Measurements from ENCODE around the gene ANTXR1.

GRCh38 chr2:69123182-69123581 lies 110.2 kb downstream of the ANTXR1 start:
- TF ChIP-seq CTCF (IDR thresholded peaks at IDR 0.05) (no peak), EP300 (IDR thresholded peaks at IDR 0.05) (no peak)
